Measurements from ENCODE around the gene ZBTB7B. TPM values are rescaled to one million over a fixed set of nuclear protein-coding genes. Genes with fewer than 3 reads are reported as not detected.
A peak's percentile ranks its signal among the peaks of the same experiment; 100 is the strongest.

The ZBTB7B gene
- total RNA-seq, 1 donor from 2014 or later, result 56.6 TPM

DNA sequence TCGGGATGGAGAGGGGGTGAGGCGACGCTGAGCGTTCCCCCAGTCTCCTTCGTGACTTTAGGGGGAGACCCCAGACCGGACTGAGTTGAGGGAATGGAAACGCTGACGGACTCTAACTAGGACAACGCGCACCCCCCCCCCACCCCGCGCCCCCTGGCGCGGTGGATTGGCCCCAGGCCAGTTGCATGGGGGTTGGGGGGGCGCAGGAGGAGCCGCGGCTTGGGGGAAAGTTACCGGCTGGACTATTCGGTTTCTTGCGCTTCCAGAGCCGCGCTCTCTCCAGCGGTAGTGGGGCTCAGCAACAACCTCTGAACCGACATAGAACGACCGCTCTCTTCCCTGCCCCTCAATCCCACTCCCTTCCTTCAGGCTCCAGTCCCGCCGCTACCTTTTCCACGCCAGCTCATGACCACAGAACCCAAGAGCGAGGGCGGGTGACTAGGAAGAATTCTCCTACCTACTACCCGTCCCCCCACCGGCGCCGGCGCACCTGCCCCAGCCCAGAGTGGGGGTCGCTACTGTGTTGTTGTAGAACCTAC lies 694 bp downstream of the ZBTB7B start:
- Mint-ChIP-seq H3K27ac (peak overlapping the region; percentile 87), H3K4me3 (peak overlapping the region; percentile 90), H3K4me1 (peaks cover 63% of the 10 kb centered on the region), H3K9me3 (no peaks in the 10 kb centered on the region), H3K27me3 (no peaks in the 10 kb centered on the region), H3K36me3 (ENCODE audit: low read depth) (peaks cover 6% of the 10 kb centered on the region)
- TF ChIP-seq, protein P1, sequence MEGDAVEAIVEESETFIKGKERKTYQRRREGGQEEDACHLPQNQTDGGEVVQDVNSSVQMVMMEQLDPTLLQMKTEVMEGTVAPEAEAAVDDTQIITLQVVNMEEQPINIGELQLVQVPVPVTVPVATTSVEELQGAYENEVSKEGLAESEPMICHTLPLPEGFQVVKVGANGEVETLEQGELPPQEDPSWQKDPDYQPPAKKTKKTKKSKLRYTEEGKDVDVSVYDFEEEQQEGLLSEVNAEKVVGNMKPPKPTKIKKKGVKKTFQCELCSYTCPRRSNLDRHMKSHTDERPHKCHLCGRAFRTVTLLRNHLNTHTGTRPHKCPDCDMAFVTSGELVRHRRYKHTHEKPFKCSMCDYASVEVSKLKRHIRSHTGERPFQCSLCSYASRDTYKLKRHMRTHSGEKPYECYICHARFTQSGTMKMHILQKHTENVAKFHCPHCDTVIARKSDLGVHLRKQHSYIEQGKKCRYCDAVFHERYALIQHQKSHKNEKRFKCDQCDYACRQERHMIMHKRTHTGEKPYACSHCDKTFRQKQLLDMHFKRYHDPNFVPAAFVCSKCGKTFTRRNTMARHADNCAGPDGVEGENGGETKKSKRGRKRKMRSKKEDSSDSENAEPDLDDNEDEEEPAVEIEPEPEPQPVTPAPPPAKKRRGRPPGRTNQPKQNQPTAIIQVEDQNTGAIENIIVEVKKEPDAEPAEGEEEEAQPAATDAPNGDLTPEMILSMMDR (IDR thresholded peaks at IDR 0.05), result no peak
- ATAC-seq (ENCODE audit: low read depth) (no peak), DNase-seq (no peak)
- CTCF ChIA-PET, result no interaction called here
- POLR2A ChIA-PET, result interaction anchor here (1.1 to 7.2 kb wide), 4 partner anchors 12 to 81 kb away, joined by 9 to 85 read pairs (median 42); partner anchors contain the start of genes CKS1B and PMVK
- intact Hi-C loops (cut with micrococcal nuclease), result loop anchor here (2.0 kb wide), 1 partner anchor 60 kb away; the partner anchor contains the start of gene EFNA4

- ATAC-seq (ENCODE audit: low read depth) (no peak), DNase-seq (no peak)
- no peaks in the 10 kb centered on the region for H3K9me3 Mint-ChIP-seq
- TF ChIP-seq, protein P1 (IDR thresholded peaks at IDR 0.05), result no peak
- ChIA-PET CTCF (interaction anchor here (1.4 kb wide), 1 partner anchor 13 kb away, joined by 8 read pairs; no protein-coding TSS in a partner anchor), POLR2A (interaction anchor here (1.1 to 7.2 kb wide), 4 partner anchors 11 to 81 kb away, joined by 9 to 85 read pairs (median 42); partner anchors contain the start of genes CKS1B and PMVK)
- peaks cover 6% of the 10 kb centered on the region for H3K36me3 Mint-ChIP-seq (ENCODE audit: low read depth)
- H3K27me3 Mint-ChIP-seq, result no peaks in the 10 kb centered on the region
- intact Hi-C loops (cut with micrococcal nuclease), result loop anchor here (2.0 kb wide), 1 partner anchor 59 kb away; the partner anchor contains the start of gene EFNA4
- peak overlapping the region; percentile 90 for H3K4me3 Mint-ChIP-seq
- peak overlapping the region; percentile 88 for H3K27ac Mint-ChIP-seq
- peaks cover 65% of the 10 kb centered on the region for H3K4me1 Mint-ChIP-seq
These were observed 1.3 kb downstream of the ZBTB7B start for GRCh38 chr1:155003766-155004351.

DNA sequence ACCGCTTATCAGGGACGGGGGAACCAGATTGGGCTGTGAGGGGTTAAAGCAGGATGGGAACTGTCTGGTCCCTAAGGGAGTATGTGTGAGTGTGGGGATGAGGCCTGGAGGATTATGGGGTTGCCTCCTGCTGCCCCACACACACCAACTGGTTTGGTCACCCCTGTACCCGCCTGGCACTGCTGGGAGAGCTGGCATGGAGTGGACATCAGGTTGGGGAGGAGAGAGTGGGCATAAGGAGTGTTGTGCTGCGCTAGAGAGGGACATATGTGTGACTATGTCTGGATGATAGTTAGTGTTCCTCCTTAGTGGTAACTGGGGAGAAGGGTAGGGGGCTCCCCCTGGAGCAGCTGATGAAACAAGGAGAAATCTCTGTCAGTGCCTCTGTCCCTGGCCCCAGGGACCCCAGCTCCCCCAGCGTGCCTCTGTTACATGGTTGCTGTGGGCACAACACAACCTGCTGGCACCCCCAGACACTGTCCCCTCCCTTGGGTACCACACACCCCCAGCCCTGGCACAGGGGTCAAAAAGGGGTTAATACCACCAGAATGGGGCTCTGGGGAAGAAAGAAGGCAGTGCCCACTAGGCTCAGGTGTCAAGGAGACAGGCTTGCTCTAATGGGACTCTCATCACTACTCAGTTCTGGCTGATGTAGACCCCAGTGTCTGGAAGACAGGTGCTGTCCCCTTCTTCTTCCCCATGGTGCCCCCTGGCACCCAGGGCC lies 1.9 kb downstream of the ZBTB7B start:
- H3K4me1 Mint-ChIP-seq, result peaks cover 67% of the 10 kb centered on the region

GRCh38 chr1:155005076-155006011 lies 2.7 kb downstream of the ZBTB7B start:
- intact Hi-C loops (cut with micrococcal nuclease), result loop anchor here (1.0 kb wide), 1 partner anchor 12 kb away; no protein-coding TSS in a partner anchor
- Mint-ChIP-seq H3K27ac (peak overlapping the region; percentile 88), H3K36me3 (ENCODE audit: low read depth) (peaks cover 11% of the 10 kb centered on the region), H3K4me3 (peak overlapping the region; percentile 90), H3K9me3 (no peaks in the 10 kb centered on the region), H3K27me3 (no peaks in the 10 kb centered on the region), H3K4me1 (peaks cover 67% of the 10 kb centered on the region)
- TF ChIP-seq, protein P1 (IDR thresholded peaks at IDR 0.05), result no peak
- DNase-seq (no peak), ATAC-seq (ENCODE audit: low read depth) (no peak)
- ChIA-PET POLR2A (interaction anchor here (0.6 to 7.2 kb wide), 6 partner anchors 10 to 50 kb away, joined by 4 to 85 read pairs (median 14); partner anchors contain the start of genes CKS1B and FLAD1), CTCF (interaction anchor here (0.6 to 1.9 kb wide), 3 partner anchors 12 to 61 kb away, joined by 3 to 11 read pairs (median 6); no protein-coding TSS in a partner anchor)

More for the DNA sequence above, 1.9 kb downstream of the ZBTB7B start:
- DNase-seq, result no peak
- ChIA-PET CTCF (interaction anchor here (0.6 to 1.4 kb wide), 2 partner anchors 13 to 60 kb away, joined by 3 to 8 read pairs; no protein-coding TSS in a partner anchor), POLR2A (interaction anchor here (0.6 to 7.2 kb wide), 3 partner anchors 11 to 50 kb away, joined by 4 to 85 read pairs (median 68); partner anchors contain the start of gene CKS1B)
- Mint-ChIP-seq H3K4me3 (peak overlapping the region; percentile 90), H3K36me3 (ENCODE audit: low read depth) (peaks cover 8% of the 10 kb centered on the region), H3K27me3 (no peaks in the 10 kb centered on the region), H3K27ac (peak overlapping the region; percentile 88), H3K9me3 (no peaks in the 10 kb centered on the region)
- TF ChIP-seq, protein P1 (IDR thresholded peaks at IDR 0.05), result no peak
- intact Hi-C loops (cut with micrococcal nuclease), result no loop called here
- ATAC-seq (ENCODE audit: low read depth), result no peak

Measured in activated B cell treated with CpG ODN at 0.5 μM for 24 hours (primary cell).